Left hindlimb (tissue), 1 donor: ENCODE results near the gene MAN2A1.

Experiments
- DNase-seq: peaks from one replicate; pipeline ENCODE4 v3.0.0-alpha.2; 2018

MAN2A1 gene

DNA sequence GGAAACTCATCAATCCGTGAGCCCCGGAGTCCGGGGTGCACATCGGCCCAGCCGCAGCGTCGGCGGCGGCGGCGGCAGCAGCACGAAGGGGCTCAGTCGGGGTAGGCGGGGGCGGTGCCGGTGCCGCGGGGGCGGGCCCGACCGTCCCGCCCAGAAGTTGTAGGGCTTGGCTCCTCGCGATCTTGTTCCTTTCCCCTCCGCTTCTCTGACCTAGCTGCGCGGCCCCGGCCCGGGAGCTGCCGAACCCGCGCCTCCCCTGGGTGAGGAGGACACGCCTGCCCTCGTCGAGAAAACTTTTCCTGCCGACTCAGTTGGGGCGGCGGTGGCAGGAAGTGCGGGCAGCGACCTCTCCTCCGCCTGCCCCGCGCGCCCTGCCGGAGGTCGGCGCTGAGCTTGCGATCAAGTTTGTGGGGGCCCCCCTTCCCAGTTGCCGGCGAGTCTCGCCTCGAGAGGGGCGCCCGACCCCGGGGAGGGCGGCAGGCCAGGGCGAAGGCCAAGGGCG, at the start of gene MAN2A1:
Gene MAN2A1, plus strand, starts transcription at position 188 of the 502 bp plus-strand sequence. CDS start 491 bp downstream, outside the sequence.
- DNase-seq: peak; percentile 90

DNA sequence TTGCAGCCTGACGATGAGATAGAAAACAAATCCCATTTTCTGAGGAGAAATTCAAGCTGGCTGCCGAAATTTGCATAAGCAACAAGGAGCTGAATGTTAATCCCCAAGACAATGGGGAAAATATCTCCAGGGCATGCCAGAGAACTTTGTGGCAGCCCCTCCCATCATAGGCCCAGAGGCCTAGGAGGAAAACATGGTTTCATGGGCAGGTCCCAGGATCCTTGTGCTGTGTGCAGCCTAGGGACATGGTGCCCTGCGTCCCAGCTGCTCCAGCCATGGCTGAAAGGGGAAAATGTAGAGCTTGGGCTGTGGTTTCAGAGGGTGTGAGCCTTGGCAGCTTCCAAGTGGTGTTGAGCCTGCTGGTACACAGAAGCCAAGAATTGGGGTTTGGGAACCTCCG, 48.8 kb upstream of the MAN2A1 start:
- no peak for DNase-seq

DNA sequence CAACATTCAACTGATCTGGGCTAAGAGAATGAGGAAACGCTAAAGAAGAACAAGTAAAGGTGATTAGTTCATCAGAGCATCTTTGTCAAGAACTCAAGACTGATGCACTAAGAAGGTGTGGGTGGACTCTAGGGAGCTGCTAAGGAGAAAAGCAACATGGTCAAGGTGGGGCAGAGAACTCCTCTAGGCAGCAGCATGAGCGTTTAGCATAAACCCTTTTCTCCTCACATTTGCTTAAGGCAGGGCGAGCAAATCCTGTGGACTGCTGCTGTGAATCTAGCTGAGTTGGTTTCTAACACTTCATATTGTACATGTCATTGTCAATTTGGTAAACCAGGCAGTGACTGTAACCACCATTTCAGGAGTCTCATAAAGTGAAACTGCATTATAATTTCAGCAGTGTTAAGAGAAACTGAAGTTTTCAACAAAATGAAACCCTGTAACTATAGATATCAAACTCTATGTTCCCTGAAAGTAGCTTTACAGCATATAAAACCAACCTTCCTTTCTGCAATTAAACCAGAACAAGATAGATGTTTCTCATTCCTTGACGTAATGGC, 45.9 kb upstream of the MAN2A1 start:
- DNase-seq: no peak

DNA sequence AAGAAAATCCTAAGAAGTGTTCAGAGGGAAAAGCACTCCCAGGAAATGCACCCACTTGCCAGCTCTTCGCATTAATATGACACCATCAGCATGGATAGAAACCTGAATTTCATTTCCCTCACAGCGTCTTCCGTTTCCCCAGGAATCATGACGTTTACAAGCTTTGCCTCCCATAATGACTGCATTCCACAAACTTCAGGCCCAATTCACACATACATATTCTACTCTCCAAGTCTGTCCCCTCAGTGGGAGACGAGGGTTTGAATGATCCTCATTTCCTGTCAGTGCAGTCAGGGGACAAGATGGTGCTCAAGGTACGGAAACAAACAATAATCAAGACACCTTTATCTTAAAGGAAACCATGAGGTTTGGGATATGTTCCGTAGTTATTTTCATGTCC, 44.9 kb upstream of the MAN2A1 start:
- DNase-seq: no peak

DNA sequence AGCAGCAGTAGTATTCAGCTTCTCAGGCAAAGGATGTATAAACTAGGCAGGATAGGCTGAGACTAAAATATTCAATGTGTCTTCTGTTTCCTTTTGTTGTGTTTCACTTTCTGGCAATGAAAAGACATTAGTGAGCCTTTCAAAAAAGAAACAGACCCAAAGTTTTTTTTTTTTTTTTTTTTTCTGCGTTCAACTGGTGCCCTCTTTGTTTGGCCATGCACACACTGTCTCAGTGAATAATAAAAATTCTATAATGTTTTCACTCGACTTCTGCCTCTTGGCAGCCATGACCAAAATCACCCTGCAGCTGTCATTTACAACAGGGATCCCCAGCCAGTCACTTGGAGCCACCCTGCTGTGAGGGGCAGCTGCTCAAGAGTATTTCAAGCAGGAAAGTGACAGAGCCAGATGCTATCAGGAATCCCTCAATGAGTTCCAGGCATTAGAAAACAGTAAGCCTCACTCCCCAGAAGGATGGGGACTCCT, 44.0 kb upstream of the MAN2A1 start:
- DNase-seq: peak; percentile 73

DNA sequence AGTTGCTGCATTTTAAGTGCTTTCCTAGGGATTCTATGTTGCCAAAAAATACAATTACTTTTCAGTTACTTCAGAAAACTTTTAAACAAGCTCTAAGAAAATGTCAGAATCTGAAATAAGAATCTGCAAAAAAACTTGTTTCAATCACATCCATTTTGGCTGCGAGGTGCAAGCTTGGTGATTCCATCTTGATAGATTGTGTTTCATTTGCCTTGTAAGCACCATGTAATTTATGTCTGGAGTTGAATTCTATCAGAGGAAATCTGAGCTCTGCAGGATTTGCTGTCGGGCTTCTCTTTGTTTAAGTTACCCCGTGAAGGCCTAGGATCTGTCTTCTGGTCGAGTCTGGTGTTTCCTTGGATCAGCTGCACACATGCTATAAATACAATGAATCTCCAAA, 40.4 kb upstream of the MAN2A1 start:
- no peak for DNase-seq

DNA sequence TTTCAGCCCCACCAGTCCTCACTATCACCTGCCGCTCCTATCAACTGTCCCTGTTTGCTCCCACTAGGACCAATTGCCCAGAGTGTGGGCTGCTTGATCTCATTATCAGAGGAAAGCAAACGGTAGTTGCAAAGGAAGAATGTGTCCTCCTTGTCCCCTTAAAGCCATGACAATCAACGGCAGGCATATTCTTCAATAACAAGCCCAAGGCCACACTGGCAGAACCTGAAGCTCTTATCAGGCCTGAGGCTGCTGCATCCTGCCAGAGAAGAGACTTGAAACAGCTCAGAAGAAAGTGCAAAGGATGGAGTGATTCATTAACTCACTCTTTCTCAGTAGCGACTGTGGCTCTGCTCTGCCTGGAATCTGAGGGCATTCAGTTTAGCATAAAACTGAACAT, 39.2 kb upstream of the MAN2A1 start:
- no peak for DNase-seq

DNA sequence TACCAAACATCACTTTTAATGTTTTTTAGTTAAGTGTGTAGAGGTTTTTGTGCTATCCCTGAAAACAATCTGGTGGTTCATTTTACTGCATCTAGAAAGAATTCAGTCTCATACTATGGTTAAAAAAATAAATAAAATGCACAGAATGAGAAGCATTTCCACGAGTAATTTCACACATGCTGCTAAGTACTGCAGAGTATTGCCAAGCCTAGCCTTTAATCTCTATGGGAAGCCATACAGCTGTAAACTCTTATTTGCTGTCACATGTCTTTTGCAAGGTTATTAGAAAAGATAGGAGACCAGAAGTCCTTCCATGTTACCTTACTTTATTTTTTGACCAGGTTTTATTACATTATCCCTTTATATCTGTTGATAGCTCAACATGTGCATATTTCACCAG, 37.6 kb upstream of the MAN2A1 start:
- DNase-seq: no peak

DNA sequence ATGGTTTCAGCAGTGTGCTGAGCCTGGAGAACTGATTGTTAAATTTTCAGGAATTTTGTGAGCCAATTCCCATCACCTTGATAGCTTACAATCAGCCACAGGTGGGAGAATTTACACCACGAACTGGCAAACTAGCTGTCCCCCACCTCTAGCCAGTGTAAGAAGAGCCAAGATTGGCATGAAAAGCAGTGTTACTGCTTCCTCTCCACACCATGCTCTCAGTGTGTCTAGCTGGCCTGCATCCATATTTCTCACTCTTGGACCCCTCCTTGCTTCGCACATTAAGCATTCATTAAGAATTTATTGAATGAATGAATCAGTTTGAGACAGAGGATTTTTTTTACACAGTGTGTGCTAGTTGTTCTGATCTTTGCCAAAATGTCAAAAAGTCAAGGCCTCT, 36.7 kb upstream of the MAN2A1 start:
- no peak for DNase-seq

DNA sequence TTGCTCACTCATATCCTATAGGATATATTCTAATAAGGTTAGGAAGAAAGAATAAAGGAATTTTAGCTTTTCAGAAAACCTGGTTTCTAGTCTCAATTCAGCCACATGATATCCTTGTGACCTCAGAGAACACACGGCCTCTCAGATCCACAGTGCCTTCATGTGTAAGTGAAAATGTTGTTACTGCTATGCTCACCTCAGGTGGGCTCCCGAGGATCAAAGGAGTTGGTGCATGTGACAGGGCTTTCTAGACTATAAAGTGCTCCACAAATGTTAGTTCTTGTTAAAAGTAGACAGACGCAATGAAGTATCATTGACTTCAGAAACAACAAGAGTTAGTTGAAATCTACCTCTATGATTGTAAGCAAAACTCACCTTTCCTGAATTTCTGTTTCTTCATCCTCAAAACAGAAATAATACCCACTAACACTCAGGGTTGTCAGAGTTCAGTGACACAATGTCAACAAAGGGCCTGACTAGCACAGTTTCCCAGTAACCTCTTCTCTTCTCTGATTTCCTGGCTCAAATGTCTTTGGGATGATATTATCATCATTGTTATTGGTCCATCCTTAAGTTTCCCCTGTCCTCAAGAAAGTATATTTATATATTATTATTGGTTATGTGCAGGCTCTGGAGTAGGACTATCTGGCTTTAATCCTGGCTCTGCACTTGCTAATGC, 36.0 kb upstream of the MAN2A1 start:
- DNase-seq: no peak

DNA sequence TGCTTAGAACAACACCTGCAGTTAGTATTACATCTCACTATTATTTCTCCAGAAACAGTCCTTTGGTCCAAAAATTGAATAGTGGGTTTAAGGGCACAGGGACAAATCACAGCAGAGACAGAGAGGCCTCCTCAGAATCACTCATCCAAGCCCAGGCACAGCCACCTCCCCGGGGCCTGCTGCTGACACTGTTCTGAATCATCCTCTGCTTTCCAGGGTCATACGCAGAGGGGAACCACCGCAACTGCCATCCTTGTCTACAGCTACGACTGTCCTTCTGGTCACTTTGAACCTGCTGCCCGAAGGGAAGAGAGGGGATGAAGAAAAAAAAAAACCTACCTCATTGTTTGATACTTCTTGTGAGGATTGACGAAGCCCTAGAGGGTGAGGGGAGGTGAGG, 35.3 kb upstream of the MAN2A1 start:
- DNase-seq: no peak

DNA sequence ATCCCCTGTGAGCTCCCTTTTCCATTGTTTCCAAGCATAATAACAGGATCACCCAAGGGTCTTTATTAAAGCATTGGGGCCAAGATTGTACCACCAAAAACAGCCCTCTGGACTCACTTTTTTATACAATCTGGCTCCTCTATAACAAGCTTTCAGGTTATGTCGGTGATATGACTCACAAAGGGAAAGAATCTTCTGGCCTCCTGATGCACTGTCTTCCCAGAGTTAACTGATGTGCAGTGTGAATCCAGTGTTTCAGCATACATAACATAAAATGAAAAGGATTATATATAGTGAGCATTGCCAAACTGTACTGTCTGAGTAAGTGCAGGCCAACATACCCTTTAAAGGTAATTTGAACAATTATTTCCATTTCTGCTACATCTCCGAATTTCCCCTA, 33.9 kb upstream of the MAN2A1 start:
- DNase-seq: no peak

DNA sequence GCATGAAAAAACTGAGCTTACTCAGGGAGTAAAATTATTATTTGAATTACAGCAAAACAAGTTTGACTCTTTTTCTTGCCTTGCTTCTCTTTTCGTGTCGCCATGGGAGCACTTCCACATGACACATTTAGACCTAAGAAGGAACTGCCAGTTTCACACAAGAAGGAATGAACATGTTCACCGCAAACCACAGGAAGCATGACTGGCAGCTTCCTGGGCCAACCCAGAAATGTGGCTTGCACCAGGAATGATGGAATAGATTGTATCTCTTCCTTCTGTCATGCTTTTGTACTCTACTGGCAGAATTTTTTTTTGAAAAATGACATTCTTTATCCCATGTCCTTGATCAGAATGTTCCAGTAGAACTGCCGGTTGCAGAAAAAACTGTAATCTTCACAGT, 32.9 kb upstream of the MAN2A1 start:
- peak; percentile 60 for DNase-seq

DNA sequence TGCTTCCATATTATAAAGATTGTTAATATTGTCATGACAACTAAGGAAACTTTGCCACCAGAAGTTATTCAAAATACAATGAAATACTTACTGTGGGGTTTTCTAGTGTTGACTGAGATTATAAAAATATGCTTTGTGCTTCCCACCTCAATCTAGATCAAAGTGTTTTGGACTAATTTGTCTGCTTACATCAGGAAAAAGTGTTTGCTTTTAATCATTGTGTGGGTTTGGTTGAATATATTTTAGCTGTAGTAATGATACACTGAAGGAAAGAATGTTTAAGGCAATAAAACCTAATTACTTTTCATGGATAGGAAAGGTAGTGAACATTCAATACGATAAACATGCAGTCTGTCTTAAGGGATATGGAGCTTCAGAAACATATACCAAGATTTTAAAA, 29.8 kb upstream of the MAN2A1 start:
- DNase-seq: no peak

DNA sequence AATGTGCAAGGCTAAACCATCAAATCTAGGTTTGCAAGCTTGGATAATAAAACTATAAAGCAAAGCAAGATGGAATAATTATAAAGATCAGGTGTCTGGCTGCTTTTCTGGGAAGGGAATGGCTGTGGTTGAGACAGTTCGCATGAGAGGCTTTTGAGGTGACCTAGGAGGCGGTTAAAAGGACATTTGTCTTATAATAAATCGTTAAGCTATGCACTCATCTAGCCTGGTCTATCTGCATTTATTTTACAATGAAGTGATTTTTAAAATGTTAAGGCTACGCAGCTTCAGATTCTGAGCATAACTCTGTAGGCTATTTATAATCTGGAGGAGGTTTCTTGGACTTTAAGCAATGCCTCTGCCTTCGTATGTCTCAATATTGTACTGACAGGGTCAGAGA, 29.4 kb upstream of the MAN2A1 start:
- no peak for DNase-seq

DNA sequence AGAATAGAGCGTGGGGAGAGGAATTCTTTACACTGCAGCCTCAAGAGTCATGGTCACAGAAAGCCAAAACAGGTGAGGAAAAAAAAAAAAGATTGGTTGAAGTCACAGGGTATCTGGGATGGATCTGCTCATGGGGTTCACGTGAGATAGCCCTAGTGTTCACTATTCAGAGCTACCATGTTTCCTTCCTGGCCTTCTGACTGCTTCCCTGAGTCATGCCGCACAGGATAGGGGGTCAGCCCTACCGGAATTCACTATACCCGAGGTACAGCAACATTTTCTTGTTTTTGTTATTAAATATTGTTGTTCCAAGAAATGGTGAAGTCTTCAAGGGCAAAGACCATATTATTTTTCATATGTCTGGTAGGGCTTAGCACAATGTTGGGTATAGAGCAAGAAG, 21.5 kb upstream of the MAN2A1 start:
- no peak for DNase-seq

DNA sequence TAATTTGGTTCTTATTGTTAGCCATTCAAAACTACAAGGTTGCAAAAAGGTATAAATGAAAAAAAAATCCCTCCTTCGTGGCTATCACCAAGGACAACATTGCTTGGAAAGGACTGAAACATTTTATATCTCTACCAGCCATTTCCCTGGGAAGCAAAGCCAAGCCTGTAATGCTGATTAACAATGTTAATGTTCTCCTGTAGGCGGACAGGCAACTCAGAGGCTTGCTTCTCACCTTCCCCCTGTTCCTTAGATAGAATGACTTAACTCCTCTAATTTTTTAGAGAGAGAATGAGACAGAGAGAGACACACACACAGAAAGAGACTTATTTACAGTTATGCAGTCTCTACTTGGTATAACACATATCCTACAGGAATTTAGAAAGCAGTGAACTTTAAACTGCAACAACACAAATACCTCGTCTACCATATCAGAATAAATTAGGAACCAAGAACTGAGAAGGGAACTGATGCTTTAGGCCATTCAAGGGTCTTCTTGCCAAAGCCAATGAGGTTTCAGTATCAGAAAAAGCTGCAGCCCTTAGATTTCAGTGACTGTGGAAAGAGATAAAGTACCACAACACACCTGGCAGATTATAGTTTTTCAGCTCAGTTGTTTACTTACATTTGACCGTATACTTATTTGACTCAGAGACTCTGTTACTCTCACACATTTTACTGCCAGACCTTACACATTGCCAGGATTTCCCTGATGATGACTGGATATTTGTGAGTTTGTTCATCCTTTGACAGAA, 20.9 kb upstream of the MAN2A1 start:
- no peak for DNase-seq

DNA sequence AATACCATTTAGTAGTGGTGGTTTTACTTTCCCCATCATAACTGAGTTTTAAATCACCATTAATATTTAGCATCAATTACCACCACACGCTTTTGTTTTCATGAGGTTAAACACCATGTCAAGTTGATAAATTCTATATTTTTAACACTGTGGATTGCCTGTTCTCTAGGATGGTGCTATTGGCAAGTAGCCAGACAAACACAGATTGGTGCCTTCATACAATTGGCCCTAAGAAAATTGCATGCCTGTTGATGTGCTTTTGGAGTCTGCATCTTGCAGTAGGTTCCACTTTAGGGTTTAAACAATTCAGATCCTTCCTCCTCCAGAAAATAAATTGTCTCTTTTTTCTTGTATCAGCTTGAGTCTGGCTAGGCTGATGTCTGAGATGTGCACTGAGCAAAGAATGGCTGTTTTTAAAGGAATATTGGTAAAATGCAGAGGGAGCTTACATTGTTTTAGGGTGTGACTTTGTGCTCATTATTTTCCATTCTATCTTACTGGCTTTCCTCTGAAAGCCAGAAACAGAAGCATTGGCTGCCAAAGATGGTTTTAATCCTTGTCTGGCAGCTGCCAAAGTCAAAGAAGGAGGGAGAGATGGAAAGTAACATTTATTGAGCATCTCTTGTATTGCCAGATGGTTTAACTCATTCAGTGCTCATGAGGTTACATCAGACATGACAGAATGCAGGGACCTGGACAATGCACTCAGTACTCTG, 19.6 kb upstream of the MAN2A1 start:
- no peak for DNase-seq

DNA sequence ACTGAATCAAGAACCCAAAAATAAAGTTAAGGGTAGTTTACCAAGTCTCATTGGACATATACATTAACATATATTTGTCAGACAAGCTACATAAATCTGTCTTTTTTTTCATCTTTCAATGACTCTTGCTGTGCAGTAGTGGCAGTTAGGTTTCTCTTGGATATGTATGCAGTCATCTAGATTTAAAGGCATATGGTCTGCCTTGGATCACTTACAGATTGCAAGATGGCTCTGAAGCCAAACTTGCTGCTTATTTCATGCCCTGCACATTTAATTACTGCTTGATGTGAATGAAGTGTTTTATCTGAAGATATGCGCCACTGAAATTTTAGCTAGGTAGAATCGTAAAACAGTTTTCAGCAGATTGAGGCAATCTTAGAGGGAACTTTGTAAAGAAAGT, 18.6 kb upstream of the MAN2A1 start:
- DNase-seq: no peak

DNA sequence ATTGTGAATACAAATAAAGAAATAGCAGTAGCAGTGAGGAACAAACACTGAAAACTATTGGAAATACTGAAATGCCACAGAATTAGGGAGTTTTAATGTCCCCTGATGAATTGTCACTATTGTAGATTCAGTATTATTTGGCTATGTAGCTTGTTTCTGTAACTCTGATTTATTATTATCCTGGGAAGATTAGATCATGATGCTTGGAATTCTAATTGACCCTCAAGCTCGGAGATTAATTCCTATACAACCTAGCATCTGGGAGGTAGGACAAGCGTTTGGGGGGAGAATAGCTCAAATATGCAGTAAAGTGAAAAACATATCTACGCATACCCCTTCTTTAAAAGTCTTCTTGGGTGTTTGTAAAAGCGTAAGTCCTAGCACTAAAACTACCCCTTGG, 15.1 kb upstream of the MAN2A1 start:
- DNase-seq: no peak

DNA sequence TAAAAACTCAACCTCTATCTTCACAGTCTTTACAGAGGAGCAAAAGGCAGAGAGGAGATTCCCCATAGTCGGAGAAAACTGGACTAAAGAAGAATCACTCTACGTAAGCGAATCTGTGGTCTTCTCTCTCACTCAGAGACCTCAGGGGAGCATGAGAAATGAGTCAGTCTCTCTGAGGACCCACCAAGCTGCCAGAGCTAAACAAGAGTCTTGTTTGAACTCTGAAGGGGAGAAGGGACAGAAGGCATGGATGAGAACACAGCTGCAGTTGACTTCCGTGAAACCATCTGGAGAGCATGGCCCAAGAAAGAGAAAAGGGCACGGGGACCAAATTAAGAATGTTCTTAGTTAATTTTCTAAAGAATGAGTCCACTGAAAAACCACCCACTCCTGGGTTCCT, 12.8 kb upstream of the MAN2A1 start:
- no peak for DNase-seq

DNA sequence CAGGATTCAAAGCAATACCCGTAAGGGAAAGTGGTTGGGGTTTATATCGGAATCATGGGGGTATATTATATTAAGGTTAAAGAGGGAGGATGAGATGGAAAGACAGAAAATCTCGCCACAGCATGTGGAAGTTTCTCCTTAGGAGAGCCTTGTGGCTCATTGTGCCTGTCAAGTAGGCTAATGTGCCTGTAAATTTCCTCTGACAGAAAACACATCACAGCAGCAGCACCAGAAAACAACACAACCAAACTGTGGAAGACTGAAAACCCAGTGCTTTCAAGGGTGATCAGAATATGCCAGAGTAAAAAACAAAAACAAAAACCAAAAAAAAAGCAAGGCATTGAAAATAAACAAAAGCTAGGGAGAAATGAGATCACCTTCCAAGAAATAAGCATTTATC, 11.3 kb upstream of the MAN2A1 start:
- no peak for DNase-seq

DNA sequence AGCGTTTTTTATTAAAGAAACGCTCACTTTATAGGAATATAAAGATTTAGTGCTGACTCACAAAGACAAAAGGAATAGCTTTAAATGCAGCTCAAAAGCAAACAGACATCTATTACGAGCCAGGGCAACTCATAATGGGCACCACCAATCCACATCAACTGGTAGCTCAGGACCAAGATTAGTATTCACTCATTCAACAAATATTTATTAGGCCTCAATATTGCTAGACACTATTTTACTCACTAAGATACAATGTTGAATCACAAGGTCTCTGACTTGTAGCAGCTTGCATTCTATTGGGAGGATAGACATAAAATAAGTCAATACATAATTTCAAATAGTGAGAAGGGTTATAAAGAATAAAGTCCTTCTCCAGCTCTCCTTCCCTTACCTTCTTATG, 8.0 kb upstream of the MAN2A1 start:
- DNase-seq: no peak
